ENCODE measurements around the gene TENM4.

GRCh38 chr11:78803995-78804394, 636.8 kb downstream of the TENM4 start:
- no peak for TF ChIP-seq POLR2AphosphoS5 (IDR thresholded peaks at IDR 0.05)
- no peak for TF ChIP-seq CTCF (IDR thresholded peaks at IDR 0.05)
